Keratinocyte (primary cell): ENCODE data around the gene FASLG. TPM values are rescaled to one million over a fixed set of nuclear protein-coding genes. Genes with fewer than 3 reads are reported as not detected.

Experiments
- DNase-seq: peaks from one replicate; pipeline ENCODE4 v3.0.0-alpha.2; 2011; ENCODE audit warnings: low read depth, missing footprints, low spot score
- FAIRE-seq: peaks from 2 replicates; lab custom pipeline; 2011; peaks lifted over from hg19 to GRCh38; lab: Jason Lieb, UNC
- H2AFZ ChIP-seq: 2 replicates; pipeline ENCODE4 v1.6.0; 2012; ENCODE audit warnings: low read length, control low read depth, inconsistent platforms; ENCODE audit not compliant: control insufficient read depth
- H3K27ac ChIP-seq: 2 replicates; pipeline ENCODE4 v1.5.1; 2011; ENCODE audit warnings: low read length; ENCODE audit not compliant: control insufficient read depth, insufficient read depth
- H3K27me3 ChIP-seq: 3 replicates; pipeline ENCODE4 v1.6.0; 2011; ENCODE audit warnings: low read length; ENCODE audit not compliant: control insufficient read depth, insufficient read depth; ENCODE audit errors: extremely low read depth
- H3K36me3 ChIP-seq, 2 experiments: 2 replicates in 1 of 2; 3 replicates in 1 of 2; pipeline ENCODE4 v1.5.1; 2011; ENCODE audit warnings: low read length in 2 of 2, mild to moderate bottlenecking in 1 of 2; ENCODE audit not compliant: control insufficient read depth in 2 of 2, insufficient read depth in 2 of 2; ENCODE audit errors: extremely low read depth in 1 of 2
- H3K4me1 ChIP-seq: 3 replicates; pipeline ENCODE4 v1.5.1; 2011; ENCODE audit warnings: low read length; ENCODE audit not compliant: control insufficient read depth, insufficient read depth; ENCODE audit errors: extremely low read depth
- H3K4me2 ChIP-seq: 3 replicates; pipeline ENCODE4 v1.6.0; 2011; ENCODE audit warnings: low read depth, low read length; ENCODE audit not compliant: control insufficient read depth, insufficient read depth; ENCODE audit errors: extremely low read depth
- H3K4me3 ChIP-seq, 3 experiments: fragments of 200-600 bp in 1 of 3; sonication (generic) in 1 of 3; 2 replicates in 2 of 3; 3 replicates in 1 of 3; pipeline ENCODE4 v1.5.1; 2011 to 2016; ENCODE audit warnings: low read length in 3 of 3, mild to moderate bottlenecking in 3 of 3, control low read depth in 2 of 3, inconsistent platforms in 1 of 3, low read depth in 1 of 3, mixed read lengths in 1 of 3, mixed run types in 1 of 3, moderate library complexity in 1 of 3; ENCODE audit not compliant: control insufficient read depth in 2 of 3, insufficient read depth in 2 of 3; ENCODE audit errors: extremely low read depth in 1 of 3
- H3K79me2 ChIP-seq: 2 replicates; pipeline ENCODE4 v1.6.0; 2012; ENCODE audit warnings: low read length; ENCODE audit not compliant: control insufficient read depth, insufficient read depth
- H3K9ac ChIP-seq: 3 replicates; pipeline ENCODE4 v1.6.0; 2011; ENCODE audit warnings: low read length; ENCODE audit not compliant: control insufficient read depth, insufficient read depth; ENCODE audit errors: extremely low read depth
- H3K9me1 ChIP-seq: 3 replicates; pipeline ENCODE4 v1.6.0; 2011; ENCODE audit warnings: low read length; ENCODE audit not compliant: control insufficient read depth, insufficient read depth; ENCODE audit errors: extremely low read depth
- H3K9me3 ChIP-seq: 2 replicates; pipeline ENCODE4 v1.5.1; 2012; ENCODE audit warnings: low read depth, low read length; ENCODE audit not compliant: control insufficient read depth
- H4K20me1 ChIP-seq: 3 replicates; pipeline ENCODE4 v1.6.0; 2011; ENCODE audit warnings: low read length; ENCODE audit not compliant: control insufficient read depth, insufficient read depth; ENCODE audit errors: extremely low read depth
- CTCF ChIP-seq, 3 experiments: IDR thresholded peaks in 1 of 3; conservative IDR thresholded peaks in 1 of 3; optimal IDR thresholded peaks in 1 of 3; 2 replicates in 2 of 3; 3 replicates in 1 of 3; pipeline versions ENCODE3 to v1.5.1; 2011; ENCODE audit warnings: low read length in 3 of 3, mild to moderate bottlenecking in 3 of 3, moderate library complexity in 2 of 3, control low read depth in 1 of 3, inconsistent platforms in 1 of 3; ENCODE audit not compliant: insufficient read depth in 2 of 3; ENCODE audit errors: extremely low read depth in 1 of 3
- EZH2 ChIP-seq: IDR thresholded peaks from one replicate; pipeline ENCODE4 v1.6.1; 2012; ENCODE audit warnings: inconsistent platforms, mild to moderate bottlenecking, low read length, moderate library complexity
- dilution Hi-C: fragments of 300-500 bp; cut with MboI; formaldehyde crosslinking; loops from one replicate; pipeline ENCODE4 v1.7.0; 2020; ENCODE audit warnings: low sequenced_read_pairs; ENCODE audit not compliant: extremely low pct_ligation_motif_present
- polyA plus RNA-seq, 5 experiments: library from polyadenylated mRNA; depleted of rRNA in 3 of 5; stranded (reverse) in 3 of 5; stranded (forward) in 1 of 5; unstranded in 1 of 5; fragments of >200 nt; gene quantifications; 1 replicate in 1 of 5; 2 replicates in 3 of 5; 3 replicates in 1 of 5; pipeline versions ENCODE4 v1.2.1 to v1.2.3, GENCODE V29; 2011 to 2012; ENCODE audit warnings: missing spikeins in 2 of 5, low read depth in 1 of 5, low replicate concordance in 1 of 5

FASLG gene
- polyA plus RNA-seq, 1 donor (not counting 4 experiments of a cell fraction or from before 2014, with no cell fraction given), result 0.04 TPM

DNA sequence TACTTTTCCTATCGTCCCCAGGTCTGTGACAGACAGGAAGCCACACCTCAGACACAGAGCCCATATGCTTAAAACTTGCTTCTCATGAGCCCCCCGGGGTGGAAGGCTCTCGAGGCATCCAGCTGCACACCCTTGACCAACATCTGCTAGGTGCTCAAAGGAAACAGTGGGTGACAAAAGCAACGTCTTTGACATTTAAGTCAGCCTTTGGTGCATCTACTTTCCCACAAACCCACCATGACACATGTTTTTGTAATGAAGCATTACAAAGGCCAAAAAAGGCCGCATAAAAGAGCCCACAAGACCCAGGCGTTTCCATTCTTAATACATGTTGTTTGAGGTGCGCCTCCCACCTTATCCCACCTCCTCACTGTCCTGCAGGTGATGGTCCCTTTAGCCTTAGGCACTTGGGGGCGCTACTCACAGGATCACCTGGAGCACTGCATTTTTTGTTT, 11.8 kb upstream of the FASLG start:
- DNase-seq (no peak), FAIRE-seq (no peak)
- H4K20me1 ChIP-seq, result no peaks in the 10 kb centered on the region
- TF ChIP-seq EZH2 (no peak), CTCF (optimal IDR thresholded peaks at IDR 0.05 in 1 of 3, IDR thresholded peaks at IDR 0.05 in 1 of 3, conservative IDR thresholded peaks at IDR 0.05 in 1 of 3; ENCODE audit: extremely low read depth in 1 of 3, insufficient read depth in 2 of 3, low read length in 3 of 3) (no peak)
- H3K27me3 ChIP-seq, result no peaks in the 10 kb centered on the region
- H3K9ac ChIP-seq, result no peak overlapping the region
- no peak overlapping the region for H3K4me2 ChIP-seq
- H3K9me1 ChIP-seq, result no peaks in the 10 kb centered on the region
- dilution Hi-C loops, result no loop called here
- no peaks in the 10 kb centered on the region for H3K36me3 ChIP-seq
- no peak overlapping the region for H3K27ac ChIP-seq
- no peaks in the 10 kb centered on the region for H3K79me2 ChIP-seq
- H3K4me3 ChIP-seq, result no peak overlapping the region
- H3K9me3 ChIP-seq, result no peaks in the 10 kb centered on the region
- no peak overlapping the region for H2AFZ ChIP-seq
- H3K4me1 ChIP-seq, result peaks cover 7% of the 10 kb centered on the region

DNA sequence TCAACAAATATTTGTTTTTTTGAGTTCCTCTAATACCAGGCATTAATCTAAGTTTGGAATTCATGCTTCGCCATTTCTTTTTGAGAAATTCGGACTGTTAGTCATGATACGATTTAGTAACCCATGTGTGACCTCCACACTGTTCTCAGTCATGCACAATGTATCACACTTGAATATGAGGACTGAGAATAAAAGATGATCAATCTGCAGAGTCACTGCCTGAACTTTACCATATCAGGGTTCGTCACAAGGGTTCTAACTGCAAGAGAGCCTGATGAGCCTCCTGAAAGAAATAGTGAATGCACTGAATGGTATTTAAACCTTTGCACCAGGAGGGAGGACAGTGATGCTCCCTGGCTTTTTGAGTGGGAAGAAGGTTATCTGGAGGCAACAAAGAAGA, 10.9 kb upstream of the FASLG start:
- H3K27me3 ChIP-seq, result no peaks in the 10 kb centered on the region
- H4K20me1 ChIP-seq, result no peaks in the 10 kb centered on the region
- peaks cover 7% of the 10 kb centered on the region for H3K4me1 ChIP-seq
- H2AFZ ChIP-seq, result no peak overlapping the region
- FAIRE-seq, result no peak
- no peaks in the 10 kb centered on the region for H3K9me3 ChIP-seq
- no peak for TF ChIP-seq EZH2
- no peak for TF ChIP-seq CTCF (optimal IDR thresholded peaks at IDR 0.05 in 1 of 3, IDR thresholded peaks at IDR 0.05 in 1 of 3, conservative IDR thresholded peaks at IDR 0.05 in 1 of 3; ENCODE audit: extremely low read depth in 1 of 3, insufficient read depth in 2 of 3, low read length in 3 of 3)
- no peak overlapping the region for H3K4me2 ChIP-seq
- dilution Hi-C loops, result no loop called here
- no peaks in the 10 kb centered on the region for H3K36me3 ChIP-seq
- H3K27ac ChIP-seq, result no peak overlapping the region
- H3K79me2 ChIP-seq, result no peaks in the 10 kb centered on the region
- H3K9me1 ChIP-seq, result no peaks in the 10 kb centered on the region
- H3K9ac ChIP-seq, result no peak overlapping the region
- no peak overlapping the region for H3K4me3 ChIP-seq
- DNase-seq, result no peak
